Ishikawa (cell line): Measurements from ENCODE around the gene CBLB.

Experiments used
- CEBPB ChIP-seq: IDR thresholded peaks from 2 replicates; pipeline ENCODE4 v1.6.1; 2012
- CREB1 ChIP-seq: IDR thresholded peaks from 2 replicates; pipeline ENCODE4 v1.6.1; 2012; ENCODE audit warnings: low read depth
- EP300 ChIP-seq: IDR thresholded peaks from 2 replicates; pipeline ENCODE4 v1.6.1; 2012; ENCODE audit warnings: borderline replicate concordance
- RAD21 ChIP-seq: IDR thresholded peaks from 2 replicates; pipeline ENCODE4 v1.6.1; 2012; ENCODE audit warnings: low read depth
- YY1 ChIP-seq: IDR thresholded peaks from 2 replicates; pipeline ENCODE4 v1.6.1; 2012; ENCODE audit warnings: low read depth
- ZBTB7A ChIP-seq: IDR thresholded peaks from 2 replicates; pipeline ENCODE4 v1.6.1; 2012; ENCODE audit warnings: low read depth
- TF ChIP-seq, protein P1 (sequence below): IDR thresholded peaks from 2 replicates; pipeline ENCODE4 v1.6.1; 2012

GRCh38 chr3:105830836-105831235 lies 38.0 kb downstream of the CBLB start:
- TF ChIP-seq CEBPB (no peak), RAD21 (no peak), YY1 (no peak), CREB1 (no peak), ZBTB7A (no peak), EP300 (no peak)
- TF ChIP-seq, protein P1, sequence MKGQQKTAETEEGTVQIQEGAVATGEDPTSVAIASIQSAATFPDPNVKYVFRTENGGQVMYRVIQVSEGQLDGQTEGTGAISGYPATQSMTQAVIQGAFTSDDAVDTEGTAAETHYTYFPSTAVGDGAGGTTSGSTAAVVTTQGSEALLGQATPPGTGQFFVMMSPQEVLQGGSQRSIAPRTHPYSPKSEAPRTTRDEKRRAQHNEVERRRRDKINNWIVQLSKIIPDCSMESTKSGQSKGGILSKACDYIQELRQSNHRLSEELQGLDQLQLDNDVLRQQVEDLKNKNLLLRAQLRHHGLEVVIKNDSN, result no peak
